ENCODE measurements around the gene COQ4.
A peak's percentile ranks its signal among the peaks of the same experiment; 100 is the strongest.
"Not testable (repeated sequence)": the region's sequence is repeated elsewhere in the genome, so short reads cannot be mapped to it uniquely, and the experiment has no call there.

The COQ4 gene

GRCh38 chr9:128333451-128333869, 10.8 kb downstream of the COQ4 start:
- no peak overlapping the region for H3K4me3 ChIP-seq (ENCODE audit: control insufficient read depth, low read depth, low read length)
- no peak for DNase-seq (ENCODE audit: low read depth)
- no peak for TF ChIP-seq CTCF (conservative IDR thresholded peaks at IDR 0.05; ENCODE audit: control insufficient read depth, insufficient read depth, low read depth, low read length)

DNA sequence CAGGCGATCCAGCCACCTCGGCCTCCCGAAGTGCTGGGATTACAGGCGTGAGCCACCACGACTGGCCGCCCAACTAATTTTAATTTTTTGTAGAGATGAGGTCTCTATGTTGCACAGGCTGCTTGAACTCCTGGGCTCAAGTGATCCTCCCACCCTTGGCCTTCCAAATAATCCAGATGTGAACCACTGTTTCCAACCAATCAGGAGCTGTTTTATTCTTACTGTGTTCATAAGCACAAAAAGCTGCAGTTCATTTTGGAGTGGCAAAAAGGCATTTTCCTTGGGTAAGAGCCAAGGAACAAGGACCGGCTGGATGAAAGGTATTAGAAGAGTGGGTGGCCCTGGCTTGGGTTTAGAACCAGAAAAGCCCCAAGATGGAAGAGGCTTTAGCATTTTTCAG, 12.5 kb downstream of the COQ4 start:
- no peak for DNase-seq (ENCODE audit: low read depth)

DNA sequence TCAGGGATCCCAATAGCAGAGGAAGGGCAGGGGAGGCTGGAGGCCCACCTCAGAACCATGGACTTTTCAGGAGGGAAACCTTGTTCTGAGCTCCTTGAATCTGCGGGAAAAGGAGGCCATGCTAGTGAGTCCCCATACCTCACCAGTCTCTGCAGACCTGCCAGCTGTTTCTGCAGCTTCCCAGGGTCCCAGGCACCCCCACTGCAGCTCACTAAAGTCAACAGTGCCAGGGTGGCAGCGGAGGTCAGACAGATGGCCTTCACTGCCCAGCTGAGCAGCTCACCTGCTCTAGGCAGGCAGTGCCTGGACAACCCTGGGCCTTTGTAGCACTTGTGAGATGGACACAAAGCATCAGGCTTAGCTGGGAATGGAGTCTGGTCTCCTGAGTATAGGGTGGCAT, 13.3 kb downstream of the COQ4 start:
- H3K4me3 ChIP-seq (ENCODE audit: control insufficient read depth, low read depth, low read length), result no peak overlapping the region
- no peak for TF ChIP-seq CTCF (conservative IDR thresholded peaks at IDR 0.05; ENCODE audit: control insufficient read depth, insufficient read depth, low read depth, low read length)

More for the DNA sequence above, 12.5 kb downstream of the COQ4 start:
- no peak overlapping the region for H3K4me3 ChIP-seq (ENCODE audit: control insufficient read depth, low read depth, low read length)
- TF ChIP-seq CTCF (conservative IDR thresholded peaks at IDR 0.05; ENCODE audit: control insufficient read depth, insufficient read depth, low read depth, low read length), result no peak

DNA sequence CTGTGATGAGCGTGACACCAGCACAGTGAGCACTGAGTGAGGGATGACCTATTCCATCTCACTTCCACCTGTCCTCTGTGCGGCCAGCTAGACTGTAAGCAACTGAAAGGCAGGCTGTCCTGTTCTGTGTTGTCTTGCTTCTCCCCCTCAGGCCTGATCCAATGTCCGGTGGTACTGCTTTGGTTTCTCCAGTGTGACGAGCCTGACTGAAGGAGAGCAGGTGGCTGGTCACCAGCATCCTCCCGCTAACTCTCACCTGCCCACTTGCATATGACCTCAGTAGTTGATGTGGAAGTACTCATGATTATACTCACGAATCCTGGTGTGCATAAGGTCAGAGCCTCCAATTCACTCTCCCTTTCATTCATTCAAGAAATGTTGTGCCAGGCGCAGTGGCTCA, 15.3 kb downstream of the COQ4 start:
- TF ChIP-seq CTCF (conservative IDR thresholded peaks at IDR 0.05; ENCODE audit: control insufficient read depth, insufficient read depth, low read depth, low read length), result no peak
- DNase-seq (ENCODE audit: low read depth), result no peak
- no peak overlapping the region for H3K4me3 ChIP-seq (ENCODE audit: control insufficient read depth, low read depth, low read length)

More for the DNA sequence above, 13.3 kb downstream of the COQ4 start:
- DNase-seq (ENCODE audit: low read depth), result no peak

DNA sequence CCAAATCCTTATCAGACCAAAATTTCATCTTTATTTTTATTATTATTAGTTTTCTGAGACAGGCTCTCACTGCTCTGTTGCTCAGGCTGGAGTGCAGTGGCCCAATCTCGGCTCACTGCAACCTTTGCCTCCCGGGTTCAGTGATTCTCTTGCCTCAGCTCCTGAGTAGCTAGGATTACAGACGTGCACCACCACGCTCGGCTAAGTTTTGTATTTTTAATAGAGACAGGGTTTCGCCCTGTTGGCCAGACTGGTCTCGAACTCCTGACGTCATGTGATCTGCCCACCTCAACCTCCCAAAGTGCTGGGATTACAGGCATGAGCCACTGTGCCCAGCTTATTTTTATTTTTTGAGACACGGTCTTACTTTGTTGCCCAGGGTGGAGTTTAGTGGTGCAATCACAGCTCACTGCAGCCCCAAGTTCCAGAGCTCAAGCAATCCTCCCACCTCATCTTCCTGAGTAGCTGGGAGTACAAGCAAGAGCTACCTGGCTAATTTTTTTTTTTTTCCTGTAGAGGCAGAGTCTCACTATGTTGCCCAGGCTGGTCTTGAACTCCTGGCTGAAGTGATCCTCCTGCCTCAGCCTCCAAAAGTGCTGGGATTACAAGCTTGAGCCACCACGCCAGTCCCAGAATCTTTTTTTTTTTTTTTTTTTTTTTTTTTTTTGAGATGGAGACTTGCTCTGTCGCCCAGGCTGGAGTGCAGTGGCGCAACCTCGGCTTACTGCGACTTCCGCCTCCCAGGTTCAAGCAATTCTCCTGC, 16.4 kb downstream of the COQ4 start:
- DNase-seq (ENCODE audit: low read depth); H3K4me3 ChIP-seq (ENCODE audit: control insufficient read depth, low read depth, low read length): not testable (repeated sequence)

- TF ChIP-seq CTCF (conservative IDR thresholded peaks at IDR 0.05; ENCODE audit: control insufficient read depth, insufficient read depth, low read depth, low read length), result no peak
- DNase-seq (ENCODE audit: low read depth), result peak; percentile 68
- H3K4me3 ChIP-seq (ENCODE audit: control insufficient read depth, low read depth, low read length), result peak within 1 kb of the TSS; percentile 74
Observed at GRCh38 chr9:128339761-128340690, 17.4 kb downstream of the COQ4 start, which contains the start of gene SLC27A4. Gene SLC27A4, plus strand, starts transcription at chr9:128340527. Its CDS starts 2,606 bp downstream, at chr9:128343133.

Measured in fibroblast of mammary gland (primary cell).